Measurements from ENCODE around the gene ZNF12. TPM values are rescaled to one million over a fixed set of nuclear protein-coding genes. Genes with fewer than 3 reads are reported as not detected.

The ZNF12 gene
- total RNA-seq, 1 donor, result 25.5 TPM

DNA sequence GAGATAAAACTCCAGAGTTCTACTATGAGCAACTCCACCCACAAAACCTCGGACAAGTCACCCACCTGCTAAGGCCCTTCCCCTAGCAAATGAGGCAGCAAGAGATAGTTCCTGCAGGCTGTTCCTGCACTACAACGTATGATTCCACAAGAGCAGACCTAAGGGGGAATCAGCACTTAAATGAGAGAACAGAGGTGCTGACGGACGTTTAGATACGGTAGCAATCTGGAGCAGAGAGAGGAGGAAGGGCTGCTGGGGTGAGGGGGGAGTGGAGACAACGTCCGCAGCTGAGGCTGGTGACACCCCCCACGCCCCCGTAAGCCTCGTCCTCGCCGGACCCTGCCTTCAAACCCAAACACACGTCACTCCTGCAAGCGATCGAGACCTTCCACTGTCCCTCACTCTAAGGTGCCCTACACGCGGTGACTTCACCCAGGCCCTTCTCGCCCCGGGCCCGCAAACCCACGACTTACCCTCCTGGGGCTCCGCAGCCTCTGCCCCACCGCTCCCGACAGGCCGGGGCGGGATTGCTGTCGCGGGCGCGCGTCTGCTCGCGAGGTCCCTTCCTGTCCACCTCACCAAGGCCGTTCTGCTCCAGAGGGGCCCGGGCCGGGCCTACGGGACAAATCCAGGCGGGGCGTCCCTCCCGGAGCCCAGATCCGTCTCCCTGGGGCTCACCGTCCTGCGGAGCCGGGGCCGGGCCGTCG, 635 bp downstream of the ZNF12 start:
- TF ChIP-seq, protein P1, sequence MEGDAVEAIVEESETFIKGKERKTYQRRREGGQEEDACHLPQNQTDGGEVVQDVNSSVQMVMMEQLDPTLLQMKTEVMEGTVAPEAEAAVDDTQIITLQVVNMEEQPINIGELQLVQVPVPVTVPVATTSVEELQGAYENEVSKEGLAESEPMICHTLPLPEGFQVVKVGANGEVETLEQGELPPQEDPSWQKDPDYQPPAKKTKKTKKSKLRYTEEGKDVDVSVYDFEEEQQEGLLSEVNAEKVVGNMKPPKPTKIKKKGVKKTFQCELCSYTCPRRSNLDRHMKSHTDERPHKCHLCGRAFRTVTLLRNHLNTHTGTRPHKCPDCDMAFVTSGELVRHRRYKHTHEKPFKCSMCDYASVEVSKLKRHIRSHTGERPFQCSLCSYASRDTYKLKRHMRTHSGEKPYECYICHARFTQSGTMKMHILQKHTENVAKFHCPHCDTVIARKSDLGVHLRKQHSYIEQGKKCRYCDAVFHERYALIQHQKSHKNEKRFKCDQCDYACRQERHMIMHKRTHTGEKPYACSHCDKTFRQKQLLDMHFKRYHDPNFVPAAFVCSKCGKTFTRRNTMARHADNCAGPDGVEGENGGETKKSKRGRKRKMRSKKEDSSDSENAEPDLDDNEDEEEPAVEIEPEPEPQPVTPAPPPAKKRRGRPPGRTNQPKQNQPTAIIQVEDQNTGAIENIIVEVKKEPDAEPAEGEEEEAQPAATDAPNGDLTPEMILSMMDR (IDR thresholded peaks at IDR 0.05; ENCODE audit: insufficient read depth, low read depth, low read length), result no peak
- DNase-seq (ENCODE audit: low read depth), result peak; percentile 62
- H3K4me3 ChIP-seq (ENCODE audit: low read depth, low read length), result peak overlapping the region; percentile 96

DNA sequence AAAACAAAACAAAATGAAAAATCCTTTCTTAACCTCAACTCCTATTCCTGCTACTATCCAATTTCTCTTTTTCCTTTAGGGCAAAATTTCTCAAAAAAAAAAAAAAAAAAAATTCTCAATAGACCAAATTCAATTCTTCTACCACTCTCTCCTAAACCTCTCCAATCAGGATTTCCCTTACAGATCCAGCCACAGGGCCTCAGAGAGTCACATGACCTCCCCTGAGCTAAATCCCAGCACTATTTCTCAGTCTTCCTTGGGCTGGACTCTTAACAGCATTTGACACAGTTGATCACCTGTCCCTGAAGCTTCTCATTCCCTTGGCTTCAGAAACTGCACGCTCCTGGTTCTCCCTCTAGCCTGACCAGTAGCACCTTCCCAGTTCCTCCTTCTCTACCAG, 4.9 kb downstream of the ZNF12 start:
- TF ChIP-seq, protein P1 (IDR thresholded peaks at IDR 0.05; ENCODE audit: insufficient read depth, low read depth, low read length), result no peak
- DNase-seq (ENCODE audit: low read depth), result no peak
- H3K4me3 ChIP-seq (ENCODE audit: low read depth, low read length), result no peak overlapping the region

DNA sequence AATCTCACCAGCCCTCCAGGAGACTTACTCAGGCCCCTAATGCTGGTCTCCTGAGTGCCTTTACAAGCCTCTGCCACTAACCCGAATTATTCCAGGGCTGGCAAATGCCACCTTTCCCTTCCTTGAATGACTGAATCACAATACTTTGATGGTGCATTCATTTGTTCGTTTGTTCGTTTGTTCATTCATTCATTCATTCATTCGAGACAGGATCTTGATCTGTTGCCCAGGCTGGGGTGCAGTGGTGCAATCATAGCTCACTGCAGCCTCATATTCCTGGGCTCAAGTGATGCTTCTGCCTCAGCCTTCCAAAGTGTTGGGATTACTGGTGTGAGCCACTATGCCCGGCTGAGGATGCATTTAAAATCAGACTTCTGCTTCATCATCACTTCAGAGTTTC, 6.0 kb downstream of the ZNF12 start:
- no peak overlapping the region for H3K4me3 ChIP-seq (ENCODE audit: low read depth, low read length)
- DNase-seq (ENCODE audit: low read depth), result no peak
- TF ChIP-seq, protein P1 (IDR thresholded peaks at IDR 0.05; ENCODE audit: insufficient read depth, low read depth, low read length), result no peak

DNA sequence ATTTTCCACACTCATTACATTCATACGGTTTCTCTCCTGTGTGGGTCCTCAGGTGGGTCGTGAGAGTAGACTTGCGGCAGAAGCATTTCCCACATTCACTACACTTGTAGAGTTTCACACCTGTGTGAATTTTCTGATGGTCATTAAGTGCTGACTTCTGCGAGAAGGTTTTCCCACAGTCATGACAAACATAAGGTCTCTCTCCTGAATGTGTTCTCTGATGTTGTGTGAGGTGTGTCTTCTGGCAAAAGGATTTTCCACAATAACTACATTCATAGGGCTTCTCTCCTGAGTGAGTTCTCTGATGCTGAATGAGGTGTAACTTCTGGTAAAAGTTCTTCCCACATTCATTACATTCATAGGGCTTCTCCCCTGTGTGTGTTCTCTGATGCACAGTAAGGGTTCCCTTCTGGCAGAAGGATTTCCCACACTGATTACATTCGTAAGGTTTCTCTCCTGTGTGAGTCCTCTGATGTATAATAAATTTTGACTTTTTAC, 15.1 kb downstream of the ZNF12 start:
- H3K4me3 ChIP-seq (ENCODE audit: low read depth, low read length), result no peak overlapping the region
- TF ChIP-seq, protein P1 (IDR thresholded peaks at IDR 0.05; ENCODE audit: insufficient read depth, low read depth, low read length), result no peak
- DNase-seq (ENCODE audit: low read depth), result peak; percentile 24

DNA sequence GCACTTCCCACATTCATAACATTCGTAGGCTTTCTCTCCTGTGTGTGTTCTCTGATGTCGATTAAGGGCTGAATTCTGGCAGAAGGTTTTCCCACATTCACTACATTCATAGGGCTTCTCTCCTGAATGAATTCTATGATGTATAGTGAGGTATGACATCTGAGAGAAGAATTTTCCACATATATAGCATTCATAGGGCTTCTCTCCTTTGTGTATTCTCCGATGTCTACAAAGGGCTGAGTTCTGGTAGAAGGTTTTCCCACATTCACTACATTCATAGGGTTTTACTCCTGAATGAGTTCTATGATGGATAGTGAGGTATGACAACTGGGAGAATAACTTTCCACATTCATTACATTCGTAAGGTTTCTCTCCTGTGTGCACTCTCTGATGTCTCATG, 15.6 kb downstream of the ZNF12 start:
- TF ChIP-seq, protein P1 (IDR thresholded peaks at IDR 0.05; ENCODE audit: insufficient read depth, low read depth, low read length), result no peak
- no peak overlapping the region for H3K4me3 ChIP-seq (ENCODE audit: low read depth, low read length)

DNA sequence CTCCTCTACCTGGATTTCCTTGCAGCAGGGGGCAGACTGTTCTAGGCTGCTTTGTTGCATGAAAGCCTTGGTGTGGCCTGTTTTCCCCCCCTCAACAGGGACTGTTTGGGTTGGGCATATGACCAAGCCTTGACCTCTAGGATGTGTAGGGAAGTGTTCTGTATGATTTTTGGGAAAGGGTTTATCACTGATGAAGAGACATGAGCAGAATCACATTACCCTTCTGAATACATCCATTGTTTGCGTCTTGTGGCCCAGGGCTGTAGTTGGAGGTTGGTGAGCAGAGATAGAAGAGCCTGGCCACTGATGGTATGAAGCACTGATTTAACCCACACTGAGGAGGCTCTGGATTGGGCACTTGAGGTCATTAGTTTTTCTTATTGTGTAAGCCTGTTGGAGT, 26.6 kb downstream of the ZNF12 start:
- DNase-seq (ENCODE audit: low read depth), result no peak
- H3K4me3 ChIP-seq (ENCODE audit: low read depth, low read length), result no peak overlapping the region
- TF ChIP-seq, protein P1 (IDR thresholded peaks at IDR 0.05; ENCODE audit: insufficient read depth, low read depth, low read length), result no peak

More for the DNA sequence above, 15.6 kb downstream of the ZNF12 start:
- DNase-seq (ENCODE audit: low read depth), result no peak

All from fibroblast of villous mesenchyme (primary cell).